GM21515 (cell line): Measurements from ENCODE around the gene PEX1.
A peak's percentile ranks its signal among the peaks of the same experiment; 100 is the strongest.
"Not testable (repeated sequence)": the region's sequence is repeated elsewhere in the genome, so short reads cannot be mapped to it uniquely, and the experiment has no call there.

Source experiments
- ATAC-seq: cut with Tn5 transposase; IDR thresholded peaks from one replicate; pipeline ENCODE4 v1.9.1; 2021; ENCODE audit not compliant: unreplicated experiment

The PEX1 gene

DNA sequence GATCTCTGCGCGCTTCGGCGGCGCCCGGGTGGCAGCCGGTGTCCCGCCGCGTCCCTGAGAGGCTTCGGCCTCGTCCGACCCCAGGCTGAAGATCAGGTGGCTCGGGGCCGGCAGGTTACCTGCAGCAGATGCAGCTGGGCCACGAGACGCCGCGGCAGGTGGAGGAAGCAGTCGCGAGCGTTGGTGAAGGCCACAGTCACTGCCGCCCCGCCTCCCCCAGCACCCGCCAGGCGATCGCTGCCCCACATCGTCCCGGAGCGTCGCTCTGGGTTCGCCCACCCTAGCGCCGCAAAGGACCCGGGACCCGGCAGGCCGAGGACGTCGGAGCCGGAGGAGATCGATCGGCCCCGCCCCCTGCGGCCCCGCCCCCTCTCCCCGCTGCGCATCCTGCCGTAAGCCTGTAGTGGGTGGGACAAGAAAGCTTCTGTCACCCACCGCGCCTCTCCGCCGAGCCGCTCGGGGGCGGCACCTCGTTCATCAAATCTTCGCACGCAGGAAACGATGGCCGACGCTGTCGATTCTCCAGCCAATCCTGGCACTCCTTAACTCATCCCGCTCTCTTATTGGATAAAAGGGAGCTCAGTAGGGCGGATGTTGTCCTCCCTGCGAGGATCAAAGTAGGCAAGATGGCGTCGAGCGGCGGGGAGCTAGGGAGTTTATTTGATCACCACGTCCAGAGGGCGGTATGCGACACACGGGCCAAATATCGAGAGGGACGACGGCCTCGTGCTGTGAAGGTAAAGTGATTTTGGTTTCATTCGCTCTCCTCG, at the start of gene PEX1, which contains the start of gene RBM48:
TSS of gene PEX1 (minus strand) at position 333 of the 770 bp plus-strand sequence. CDS start at position 248, 85 bp downstream.
TSS of gene RBM48 (plus strand) at position 608 of the 770 bp plus-strand sequence. CDS start at position 627, 19 bp downstream.
- ATAC-seq, result peak; percentile 94

DNA sequence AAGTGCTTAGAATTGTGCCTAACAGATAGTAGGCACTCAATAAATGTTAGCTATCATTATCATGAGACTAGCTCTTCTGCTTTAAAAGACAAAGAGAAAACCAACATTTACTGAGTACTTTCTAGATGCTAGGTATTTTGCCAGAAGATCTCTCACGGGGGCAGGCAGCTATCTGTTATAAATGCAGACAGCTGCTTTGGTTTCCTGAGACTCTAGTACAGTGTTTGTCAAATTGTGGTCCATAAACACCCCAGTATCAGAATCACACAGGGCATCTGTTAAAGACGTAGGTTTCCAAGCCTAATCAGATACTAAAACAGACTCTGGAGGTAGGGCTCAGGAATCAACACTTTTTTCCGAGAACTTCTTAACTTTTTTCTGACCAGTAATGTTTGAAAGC, 48.0 kb upstream of the PEX1 start:
- no peak for ATAC-seq

- no peak for ATAC-seq
These were observed 40.8 kb upstream of the PEX1 start for GRCh38 chr7:92569137-92569536.

DNA sequence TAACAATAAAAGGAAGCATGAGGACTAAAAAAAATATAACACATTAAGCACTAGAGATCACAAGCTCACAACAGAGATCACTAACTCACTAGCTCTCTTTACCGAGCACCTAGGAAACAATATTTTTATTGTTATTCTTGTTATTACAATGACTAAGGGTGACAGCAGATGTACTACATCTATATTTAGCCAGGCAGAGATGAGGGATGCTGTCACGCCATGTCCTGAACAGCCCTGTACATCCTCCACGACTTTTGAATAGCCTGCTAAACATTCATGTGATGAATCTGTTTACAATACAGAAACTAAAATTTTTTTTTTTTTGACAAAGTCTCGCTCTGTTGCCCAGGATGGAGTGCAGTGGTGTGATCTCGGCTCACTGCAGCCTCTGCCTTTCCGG, 39.1 kb upstream of the PEX1 start:
- ATAC-seq, result no peak

GRCh38 chr7:92563345-92563744, 35.0 kb upstream of the PEX1 start:
- ATAC-seq, result no peak

GRCh38 chr7:92560602-92561001, 32.3 kb upstream of the PEX1 start:
- ATAC-seq, result no peak

- ATAC-seq, result no peak
These were observed 29.6 kb upstream of the PEX1 start for GRCh38 chr7:92557808-92558362.

GRCh38 chr7:92557249-92557648, 28.9 kb upstream of the PEX1 start:
- ATAC-seq, result no peak

GRCh38 chr7:92550194-92550593, 21.9 kb upstream of the PEX1 start:
- ATAC-seq, result no peak

- no peak for ATAC-seq
These were observed 19.3 kb upstream of the PEX1 start for GRCh38 chr7:92547579-92547978.

DNA sequence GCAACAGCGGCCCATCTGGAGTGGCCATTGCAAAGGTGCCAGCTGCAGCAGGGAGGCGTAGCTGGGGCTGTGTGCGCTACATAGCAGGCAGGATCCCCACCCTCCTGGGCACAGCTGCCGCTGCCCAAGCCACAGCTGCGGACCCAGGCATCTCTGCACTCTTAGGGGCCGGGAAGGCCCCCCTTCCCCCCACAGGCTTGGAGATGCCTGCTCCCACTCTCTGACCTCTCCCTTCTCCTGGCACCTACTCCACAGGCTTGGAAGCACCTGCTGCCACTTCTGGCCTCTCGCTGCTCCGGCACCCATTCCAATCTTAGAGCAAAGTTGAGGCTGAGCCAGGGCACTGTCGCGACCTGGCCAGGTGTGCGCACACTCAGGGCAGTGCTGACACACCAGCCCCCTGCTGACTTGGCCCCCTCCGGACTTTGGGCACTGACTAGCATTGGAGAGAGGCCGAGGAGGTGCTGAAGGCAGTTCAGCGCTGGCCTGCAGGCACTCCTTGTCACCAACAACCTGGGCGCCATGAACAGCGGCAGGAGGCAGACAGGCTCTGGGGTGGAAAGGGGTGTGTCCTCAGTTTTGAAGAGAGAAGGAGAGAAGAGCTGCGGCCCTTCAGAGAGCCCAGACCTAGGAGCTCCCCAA, 18.7 kb upstream of the PEX1 start:
- no peak for ATAC-seq

GRCh38 chr7:92545116-92545515, 16.8 kb upstream of the PEX1 start:
- not testable (repeated sequence) for ATAC-seq

DNA sequence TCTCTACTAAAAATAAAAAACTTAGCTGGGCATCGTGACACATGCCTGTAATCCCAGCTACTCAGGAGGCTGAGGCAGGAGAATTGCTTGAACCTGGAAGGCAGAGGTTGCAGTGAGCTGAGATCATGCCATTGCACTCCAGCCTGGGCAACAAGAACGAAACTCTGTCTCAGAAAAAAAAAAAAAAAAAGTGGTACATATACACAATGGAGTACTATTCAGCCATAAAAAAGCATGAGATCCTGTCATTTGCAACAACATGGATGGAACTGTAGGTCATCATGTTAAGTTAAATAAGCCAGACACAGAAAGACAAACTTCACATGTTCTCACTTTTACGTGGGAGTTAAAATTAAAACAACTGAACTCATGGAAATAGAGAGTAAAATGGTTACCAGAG, 15.2 kb upstream of the PEX1 start:
- not testable (repeated sequence) for ATAC-seq

GRCh38 chr7:92534572-92534971, 6.3 kb upstream of the PEX1 start:
- no peak for ATAC-seq

DNA sequence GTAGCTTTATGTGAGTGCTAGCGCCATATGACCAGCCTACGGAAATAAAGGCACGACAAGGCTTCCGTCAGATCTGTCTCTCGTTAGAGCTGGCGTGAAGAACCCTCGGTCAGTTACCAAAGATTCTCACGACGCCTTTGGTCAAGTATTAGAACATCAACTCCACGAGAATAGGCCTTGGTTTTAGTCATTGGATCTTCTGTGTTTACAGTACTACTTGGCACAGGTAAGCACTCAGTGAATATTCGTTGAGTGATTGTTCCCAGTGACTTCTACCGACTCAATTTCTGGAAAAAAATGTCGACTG, 591 bp upstream of the PEX1 start:
- ATAC-seq, result peak; percentile 6

- ATAC-seq, result peak; percentile 36
These were observed 776 bp downstream of the PEX1 start for GRCh38 chr7:92527300-92528187.

DNA sequence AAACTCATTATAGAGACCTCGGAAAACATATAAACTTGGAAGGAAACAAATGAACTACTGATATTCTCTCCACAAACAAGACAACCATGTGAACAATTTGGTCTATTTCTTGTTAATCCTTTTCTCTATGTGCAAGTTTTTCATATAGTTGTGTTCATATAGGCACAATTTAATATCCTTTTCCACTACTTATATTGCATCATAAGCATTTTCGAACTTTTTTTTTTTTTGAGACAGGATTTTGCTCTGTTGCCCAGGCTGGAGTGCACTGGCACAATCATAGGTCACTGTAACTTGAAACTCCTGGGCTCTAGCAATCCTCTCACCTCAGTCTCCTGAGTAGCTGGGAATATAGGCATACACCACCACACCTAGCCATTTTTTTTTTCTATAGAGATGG, 5.2 kb downstream of the PEX1 start:
- no peak for ATAC-seq

GRCh38 chr7:92520024-92520423, 8.3 kb downstream of the PEX1 start:
- no peak for ATAC-seq

DNA sequence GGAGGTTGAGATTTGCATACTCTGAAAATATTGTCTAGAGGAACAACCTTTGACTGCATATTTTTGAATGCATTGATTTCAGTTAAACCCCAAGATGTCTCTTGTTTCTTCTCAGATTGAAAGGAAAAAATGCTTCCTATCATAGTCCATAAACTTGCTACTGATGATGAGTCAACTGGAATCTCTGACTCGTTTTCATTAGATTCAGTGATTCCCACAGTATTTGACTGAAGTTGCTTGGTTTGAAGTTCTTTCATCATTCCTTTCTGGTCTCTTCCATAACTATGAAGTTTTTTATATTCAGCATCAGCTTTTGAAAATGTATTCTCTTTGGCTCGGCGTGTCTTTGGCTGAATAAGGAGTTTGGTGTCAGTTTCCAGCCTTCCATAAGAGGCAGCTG, 10.7 kb downstream of the PEX1 start:
- no peak for ATAC-seq

GRCh38 chr7:92513167-92513902, 15.0 kb downstream of the PEX1 start:
- ATAC-seq, result no peak

- no peak for ATAC-seq
These were observed 19.4 kb downstream of the PEX1 start for GRCh38 chr7:92508946-92509345.
